HEK293 (cell line): ENCODE results near the gene SLC2A9.

Source experiments
- CTCF ChIP-seq: fragments of 450-650 bp; formaldehyde crosslinking; IDR thresholded peaks from 2 replicates; pipeline ENCODE4 v1.5.1; 2016; ENCODE audit warnings: missing biosample characterization, missing genetic modification characterization
- SALL2 ChIP-seq: fragments of 450-650 bp; formaldehyde crosslinking; IDR thresholded peaks from 2 replicates; pipeline ENCODE4 v1.5.0; 2017; ENCODE audit warnings: missing biosample characterization, mild to moderate bottlenecking, missing genetic modification characterization, borderline replicate concordance
- YY2 ChIP-seq: fragments of 450-650 bp; formaldehyde crosslinking; IDR thresholded peaks from 2 replicates; pipeline ENCODE4 v1.5.1; 2016; ENCODE audit warnings: missing biosample characterization, missing genetic modification characterization
- ZBTB48 ChIP-seq: fragments of 450-650 bp; formaldehyde crosslinking; IDR thresholded peaks from 2 replicates; pipeline ENCODE4 v1.5.1; 2016; ENCODE audit warnings: missing biosample characterization, missing genetic modification characterization
- ZBTB7A ChIP-seq: fragments of 450-650 bp; formaldehyde crosslinking; IDR thresholded peaks from 2 replicates; pipeline ENCODE4 v1.5.1; 2016; ENCODE audit warnings: low read depth, missing biosample characterization, missing genetic modification characterization
- ZFP69B ChIP-seq: fragments of 450-650 bp; formaldehyde crosslinking; IDR thresholded peaks from 2 replicates; pipeline ENCODE4 v1.5.1; 2016; ENCODE audit warnings: missing biosample characterization, missing genetic modification characterization
- ZNF274 ChIP-seq, 2 experiments: fragments of 200-500 bp in 1 of 2; fragments of 450-650 bp in 1 of 2; sonication (Bioruptor generic) in 1 of 2; formaldehyde crosslinking in 1 of 2; IDR thresholded peaks; 2 replicates each; pipeline versions ENCODE4 v1.5.1 to v1.6.1; 2014 to 2016; ENCODE audit warnings: borderline replicate concordance in 1 of 2, inconsistent platforms in 1 of 2, low read length in 1 of 2, missing biosample characterization in 1 of 2, missing genetic modification characterization in 1 of 2
- ZNF776 ChIP-seq: fragments of 450-650 bp; formaldehyde crosslinking; IDR thresholded peaks from 2 replicates; pipeline ENCODE4 v1.5.0; 2017; ENCODE audit warnings: missing biosample characterization, missing genetic modification characterization, borderline replicate concordance
- ZSCAN30 ChIP-seq: fragments of 450-650 bp; IDR thresholded peaks from 2 replicates; pipeline ENCODE4 v1.5.1; 2018; ENCODE audit warnings: missing biosample characterization, mild to moderate bottlenecking, missing genetic modification characterization, moderate library complexity
- TF ChIP-seq, protein P1 (sequence below): fragments of 450-650 bp; formaldehyde crosslinking; IDR thresholded peaks from 2 replicates; pipeline ENCODE4 v1.5.1; 2016; ENCODE audit warnings: missing biosample characterization, missing genetic modification characterization
- TF ChIP-seq, protein P2 (sequence below): fragments of 450-650 bp; formaldehyde crosslinking; IDR thresholded peaks from 2 replicates; pipeline ENCODE4 v1.5.1; 2016; ENCODE audit warnings: missing biosample characterization, missing genetic modification characterization
- TF ChIP-seq, protein P3 (sequence below): fragments of 450-650 bp; formaldehyde crosslinking; IDR thresholded peaks from 2 replicates; pipeline ENCODE4 v1.5.1; 2017; ENCODE audit warnings: missing biosample characterization, mild to moderate bottlenecking, missing genetic modification characterization, moderate library complexity
- TF ChIP-seq, protein P4 (sequence below): fragments of 450-650 bp; formaldehyde crosslinking; IDR thresholded peaks from 2 replicates; pipeline ENCODE4 v1.5.1; 2016; ENCODE audit warnings: missing biosample characterization, missing genetic modification characterization, borderline replicate concordance

DNA sequence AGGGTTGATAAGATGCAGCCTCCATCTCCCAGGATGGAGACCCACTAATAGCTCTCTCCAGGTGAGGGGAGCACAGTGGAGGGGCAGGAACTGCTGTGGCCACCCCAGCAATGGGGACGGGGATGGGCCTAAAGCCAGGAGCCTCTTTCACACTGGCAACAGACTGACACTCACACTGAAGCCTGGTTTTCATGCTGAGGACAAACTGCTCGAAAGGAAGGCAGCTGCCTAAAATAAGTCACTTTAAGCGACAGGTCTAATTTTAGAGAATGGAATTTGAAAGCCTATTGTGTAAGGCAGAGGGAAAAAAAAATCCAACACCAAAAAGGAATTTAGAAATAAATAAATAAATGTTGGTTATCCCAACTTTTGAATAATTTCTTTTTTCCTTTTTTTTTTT, 104.4 kb downstream of the SLC2A9 start:
- TF ChIP-seq ZNF274 (IDR thresholded peaks at IDR 0.05; ENCODE audit: low read length) (no peak), ZNF274 (tag by site-specific recombination; IDR thresholded peaks at IDR 0.05; ENCODE audit: borderline replicate concordance) (no peak), ZNF776 (no peak), CTCF (tag by site-specific recombination) (no peak), YY2 (no peak), ZBTB48 (tag by site-specific recombination) (no peak), ZBTB7A (tag by site-specific recombination) (no peak), SALL2 (no peak), ZSCAN30 (tag by site-specific recombination) (no peak), ZFP69B (no peak)
- TF ChIP-seq, protein P1, sequence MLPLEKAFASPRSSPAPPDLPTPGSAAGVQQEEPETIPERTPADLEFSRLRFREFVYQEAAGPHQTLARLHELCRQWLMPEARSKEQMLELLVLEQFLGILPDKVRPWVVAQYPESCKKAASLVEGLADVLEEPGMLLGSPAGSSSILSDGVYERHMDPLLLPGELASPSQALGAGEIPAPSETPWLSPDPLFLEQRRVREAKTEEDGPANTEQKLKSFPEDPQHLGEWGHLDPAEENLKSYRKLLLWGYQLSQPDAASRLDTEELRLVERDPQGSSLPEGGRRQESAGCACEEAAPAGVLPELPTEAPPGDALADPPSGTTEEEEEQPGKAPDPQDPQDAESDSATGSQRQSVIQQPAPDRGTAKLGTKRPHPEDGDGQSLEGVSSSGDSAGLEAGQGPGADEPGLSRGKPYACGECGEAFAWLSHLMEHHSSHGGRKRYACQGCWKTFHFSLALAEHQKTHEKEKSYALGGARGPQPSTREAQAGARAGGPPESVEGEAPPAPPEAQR (tag by site-specific recombination), result no peak
- TF ChIP-seq, protein P2, sequence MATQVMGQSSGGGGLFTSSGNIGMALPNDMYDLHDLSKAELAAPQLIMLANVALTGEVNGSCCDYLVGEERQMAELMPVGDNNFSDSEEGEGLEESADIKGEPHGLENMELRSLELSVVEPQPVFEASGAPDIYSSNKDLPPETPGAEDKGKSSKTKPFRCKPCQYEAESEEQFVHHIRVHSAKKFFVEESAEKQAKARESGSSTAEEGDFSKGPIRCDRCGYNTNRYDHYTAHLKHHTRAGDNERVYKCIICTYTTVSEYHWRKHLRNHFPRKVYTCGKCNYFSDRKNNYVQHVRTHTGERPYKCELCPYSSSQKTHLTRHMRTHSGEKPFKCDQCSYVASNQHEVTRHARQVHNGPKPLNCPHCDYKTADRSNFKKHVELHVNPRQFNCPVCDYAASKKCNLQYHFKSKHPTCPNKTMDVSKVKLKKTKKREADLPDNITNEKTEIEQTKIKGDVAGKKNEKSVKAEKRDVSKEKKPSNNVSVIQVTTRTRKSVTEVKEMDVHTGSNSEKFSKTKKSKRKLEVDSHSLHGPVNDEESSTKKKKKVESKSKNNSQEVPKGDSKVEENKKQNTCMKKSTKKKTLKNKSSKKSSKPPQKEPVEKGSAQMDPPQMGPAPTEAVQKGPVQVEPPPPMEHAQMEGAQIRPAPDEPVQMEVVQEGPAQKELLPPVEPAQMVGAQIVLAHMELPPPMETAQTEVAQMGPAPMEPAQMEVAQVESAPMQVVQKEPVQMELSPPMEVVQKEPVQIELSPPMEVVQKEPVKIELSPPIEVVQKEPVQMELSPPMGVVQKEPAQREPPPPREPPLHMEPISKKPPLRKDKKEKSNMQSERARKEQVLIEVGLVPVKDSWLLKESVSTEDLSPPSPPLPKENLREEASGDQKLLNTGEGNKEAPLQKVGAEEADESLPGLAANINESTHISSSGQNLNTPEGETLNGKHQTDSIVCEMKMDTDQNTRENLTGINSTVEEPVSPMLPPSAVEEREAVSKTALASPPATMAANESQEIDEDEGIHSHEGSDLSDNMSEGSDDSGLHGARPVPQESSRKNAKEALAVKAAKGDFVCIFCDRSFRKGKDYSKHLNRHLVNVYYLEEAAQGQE (tag by site-specific recombination), result no peak
- TF ChIP-seq, protein P3, sequence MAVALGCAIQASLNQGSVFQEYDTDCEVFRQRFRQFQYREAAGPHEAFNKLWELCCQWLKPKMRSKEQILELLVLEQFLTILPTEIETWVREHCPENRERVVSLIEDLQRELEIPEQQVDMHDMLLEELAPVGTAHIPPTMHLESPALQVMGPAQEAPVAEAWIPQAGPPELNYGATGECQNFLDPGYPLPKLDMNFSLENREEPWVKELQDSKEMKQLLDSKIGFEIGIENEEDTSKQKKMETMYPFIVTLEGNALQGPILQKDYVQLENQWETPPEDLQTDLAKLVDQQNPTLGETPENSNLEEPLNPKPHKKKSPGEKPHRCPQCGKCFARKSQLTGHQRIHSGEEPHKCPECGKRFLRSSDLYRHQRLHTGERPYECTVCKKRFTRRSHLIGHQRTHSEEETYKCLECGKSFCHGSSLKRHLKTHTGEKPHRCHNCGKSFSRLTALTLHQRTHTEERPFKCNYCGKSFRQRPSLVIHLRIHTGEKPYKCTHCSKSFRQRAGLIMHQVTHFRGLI (tag by site-specific recombination), result no peak
- TF ChIP-seq, protein P4, sequence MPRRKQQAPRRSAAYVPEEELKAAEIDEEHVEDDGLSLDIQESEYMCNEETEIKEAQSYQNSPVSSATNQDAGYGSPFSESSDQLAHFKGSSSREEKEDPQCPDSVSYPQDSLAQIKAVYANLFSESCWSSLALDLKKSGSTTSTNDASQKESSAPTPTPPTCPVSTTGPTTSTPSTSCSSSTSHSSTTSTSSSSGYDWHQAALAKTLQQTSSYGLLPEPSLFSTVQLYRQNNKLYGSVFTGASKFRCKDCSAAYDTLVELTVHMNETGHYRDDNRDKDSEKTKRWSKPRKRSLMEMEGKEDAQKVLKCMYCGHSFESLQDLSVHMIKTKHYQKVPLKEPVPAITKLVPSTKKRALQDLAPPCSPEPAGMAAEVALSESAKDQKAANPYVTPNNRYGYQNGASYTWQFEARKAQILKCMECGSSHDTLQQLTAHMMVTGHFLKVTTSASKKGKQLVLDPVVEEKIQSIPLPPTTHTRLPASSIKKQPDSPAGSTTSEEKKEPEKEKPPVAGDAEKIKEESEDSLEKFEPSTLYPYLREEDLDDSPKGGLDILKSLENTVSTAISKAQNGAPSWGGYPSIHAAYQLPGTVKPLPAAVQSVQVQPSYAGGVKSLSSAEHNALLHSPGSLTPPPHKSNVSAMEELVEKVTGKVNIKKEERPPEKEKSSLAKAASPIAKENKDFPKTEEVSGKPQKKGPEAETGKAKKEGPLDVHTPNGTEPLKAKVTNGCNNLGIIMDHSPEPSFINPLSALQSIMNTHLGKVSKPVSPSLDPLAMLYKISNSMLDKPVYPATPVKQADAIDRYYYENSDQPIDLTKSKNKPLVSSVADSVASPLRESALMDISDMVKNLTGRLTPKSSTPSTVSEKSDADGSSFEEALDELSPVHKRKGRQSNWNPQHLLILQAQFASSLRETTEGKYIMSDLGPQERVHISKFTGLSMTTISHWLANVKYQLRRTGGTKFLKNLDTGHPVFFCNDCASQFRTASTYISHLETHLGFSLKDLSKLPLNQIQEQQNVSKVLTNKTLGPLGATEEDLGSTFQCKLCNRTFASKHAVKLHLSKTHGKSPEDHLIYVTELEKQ (tag by site-specific recombination), result no peak
